Sigmoid colon (tissue), 7 donors: ENCODE measurements around the gene PRDM16. TPM values are rescaled to one million over a fixed set of nuclear protein-coding genes. Genes with fewer than 3 reads are reported as not detected.

Source experiments
- DNase-seq: peaks from one replicate; pipeline ENCODE4 v3.0.0-alpha.2; 2019
- H3K27ac ChIP-seq, 4 donors: fragments of 200-600 bp; sonication (generic); one replicate each; pipeline ENCODE4 v1.5.1; 2016 to 2019; ENCODE audit warnings: mild to moderate bottlenecking in 1 of 4
- H3K27me3 ChIP-seq, 3 donors: fragments of 200-600 bp; sonication (generic); one replicate each; pipeline ENCODE4 v1.5.1; 2019; ENCODE audit warnings: mild to moderate bottlenecking in 1 of 3
- H3K36me3 ChIP-seq, 4 donors: fragments of 200-600 bp; sonication (generic); one replicate each; pipeline ENCODE4 v1.5.1; 2016 to 2019
- H3K4me1 ChIP-seq, 4 donors: fragments of 200-600 bp; sonication (generic); one replicate each; pipeline ENCODE4 v1.5.1; 2017 to 2019
- H3K4me3 ChIP-seq, 4 donors: fragments of 200-600 bp; sonication (generic); one replicate each; pipeline ENCODE4 v1.5.1; 2017 to 2019; ENCODE audit warnings: mild to moderate bottlenecking in 2 of 4, moderate library complexity in 1 of 4
- H3K9me3 ChIP-seq, 4 donors: fragments of 200-600 bp in 3 of 4; sonication (generic) in 3 of 4; one replicate each; pipeline versions ENCODE4 v1.5.1 to v1.6.1; 2013 to 2019
- EP300 ChIP-seq, 4 donors: sonication (generic); formaldehyde crosslinking; IDR thresholded peaks; one replicate each; pipeline ENCODE4 v1.6.1; 2017; ENCODE audit warnings: antibody characterized with exemption in 4 of 4
- POLR2A ChIP-seq, 2 donors: fragments of 450-650 bp; IDR thresholded peaks; one replicate each; pipeline ENCODE4 v1.6.1; 2016; ENCODE audit warnings: antibody characterized with exemption in 2 of 2, mild to moderate bottlenecking in 2 of 2, moderate library complexity in 2 of 2
- POLR2AphosphoS5 ChIP-seq, 4 donors: sonication (generic); formaldehyde crosslinking; IDR thresholded peaks; one replicate each; pipeline ENCODE4 v1.6.1; 2017; ENCODE audit warnings: antibody characterized with exemption in 4 of 4
- WGBS, 2 donors: extraction: QIAGEN DNeasy Blood & Tissue Kit; methylation state at CpG; one replicate each; pipeline ENCODE4 v1.1.7; 2013; 5-methylcytosine and 5-hydroxymethylcytosine counted together
- intact Hi-C: fragments of 100-400 bp; cut with DNase I; formaldehyde crosslinking; loops from one replicate; pipeline ENCODE4 v1.15.1; 2023
- polyA plus RNA-seq, 3 donors: library from polyadenylated mRNA; stranded (reverse); fragments of 200-250 nt; gene quantifications; one replicate each; pipeline ENCODE4 v1.2.3, GENCODE V29; 2013
- total RNA-seq, 4 donors: library from RNA; depleted of rRNA; stranded (reverse); fragments of >200 nt; gene quantifications; one replicate each; pipeline ENCODE4 v1.1.0, GENCODE V29; 2016
- TF ChIP-seq, protein P1 (sequence below), 4 experiments: fragments of 450-650 bp in 3 of 4; fragments of 200-600 bp in 1 of 4; IDR thresholded peaks; one replicate each; pipeline ENCODE4 v1.5.1; 2016 to 2019; ENCODE audit warnings: antibody characterized with exemption in 4 of 4, mild to moderate bottlenecking in 3 of 4, moderate library complexity in 2 of 4
- donor health status: healthy with polysubstance abuse.
- donor health status: Bipolar disorder and iron deficiency.
- donor health status: healthy.

The PRDM16 gene
- total and polyA plus RNA-seq, 7 donors: under 0.01 to 1.7 (median 0.49) TPM

DNA sequence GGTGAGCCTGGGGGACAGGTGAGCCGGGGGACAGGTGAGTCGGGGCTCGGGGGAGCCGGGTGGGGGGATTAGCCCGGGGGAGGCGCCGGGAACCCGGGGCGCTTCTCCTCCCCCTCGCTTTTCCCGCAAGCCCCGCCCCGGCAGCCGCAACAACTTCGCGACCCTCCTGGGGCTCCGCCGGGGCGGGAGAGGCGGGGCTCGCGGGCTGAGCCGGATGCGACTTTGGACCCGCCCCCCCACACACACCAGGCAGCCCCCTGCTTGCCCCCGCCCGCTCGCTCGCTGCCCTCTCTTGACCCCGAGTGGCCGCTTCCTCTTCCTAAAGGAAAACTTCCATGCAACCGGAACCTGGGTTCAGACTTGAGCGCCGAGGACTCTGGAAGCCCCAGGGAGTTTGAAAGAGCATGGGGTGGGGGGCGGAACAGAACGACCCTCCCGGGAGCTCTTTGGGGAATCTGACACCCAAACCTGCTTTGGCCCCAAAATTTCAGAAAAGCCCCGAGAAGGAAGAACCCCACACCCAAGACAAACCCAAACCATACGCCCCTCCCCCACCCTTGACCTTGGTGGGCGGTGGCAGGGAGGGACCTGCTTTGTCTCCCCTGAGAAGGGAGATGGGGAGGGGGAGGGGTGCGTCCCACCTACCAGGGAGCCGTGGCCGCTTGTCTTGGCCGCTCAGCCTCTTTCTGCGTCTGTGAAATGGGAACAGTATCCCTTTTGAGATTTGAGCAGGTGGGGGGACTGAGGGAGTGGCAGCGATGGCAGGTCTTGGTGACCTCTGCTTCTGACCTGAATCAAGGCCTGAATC, 386.0 kb downstream of the PRDM16 start:
- 5 to 12% methylated on average over 46 of the region's 46 CpGs for WGBS, 2 donors
- H3K36me3 ChIP-seq: no peaks in the 10 kb centered on the region
- H3K27ac ChIP-seq: peak overlapping the region in 3 of 4 donors; percentile 4 to 50 (median 19)
- intact Hi-C loops: no loop called here
- no peaks in the 10 kb centered on the region for H3K9me3 ChIP-seq
- peak overlapping the region; percentile 9 to 48 (median 44) for H3K4me3 ChIP-seq
- no peak for DNase-seq
- no peak for TF ChIP-seq POLR2AphosphoS5 (IDR thresholded peaks at IDR 0.05)
- TF ChIP-seq POLR2A (IDR thresholded peaks at IDR 0.05): no peak
- TF ChIP-seq, protein P1, sequence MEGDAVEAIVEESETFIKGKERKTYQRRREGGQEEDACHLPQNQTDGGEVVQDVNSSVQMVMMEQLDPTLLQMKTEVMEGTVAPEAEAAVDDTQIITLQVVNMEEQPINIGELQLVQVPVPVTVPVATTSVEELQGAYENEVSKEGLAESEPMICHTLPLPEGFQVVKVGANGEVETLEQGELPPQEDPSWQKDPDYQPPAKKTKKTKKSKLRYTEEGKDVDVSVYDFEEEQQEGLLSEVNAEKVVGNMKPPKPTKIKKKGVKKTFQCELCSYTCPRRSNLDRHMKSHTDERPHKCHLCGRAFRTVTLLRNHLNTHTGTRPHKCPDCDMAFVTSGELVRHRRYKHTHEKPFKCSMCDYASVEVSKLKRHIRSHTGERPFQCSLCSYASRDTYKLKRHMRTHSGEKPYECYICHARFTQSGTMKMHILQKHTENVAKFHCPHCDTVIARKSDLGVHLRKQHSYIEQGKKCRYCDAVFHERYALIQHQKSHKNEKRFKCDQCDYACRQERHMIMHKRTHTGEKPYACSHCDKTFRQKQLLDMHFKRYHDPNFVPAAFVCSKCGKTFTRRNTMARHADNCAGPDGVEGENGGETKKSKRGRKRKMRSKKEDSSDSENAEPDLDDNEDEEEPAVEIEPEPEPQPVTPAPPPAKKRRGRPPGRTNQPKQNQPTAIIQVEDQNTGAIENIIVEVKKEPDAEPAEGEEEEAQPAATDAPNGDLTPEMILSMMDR (IDR thresholded peaks at IDR 0.05): no peak
- TF ChIP-seq EP300 (IDR thresholded peaks at IDR 0.05): no peak
- peaks cover 0 to 21% (median 16%) of the 10 kb centered on the region in 4 donors for H3K4me1 ChIP-seq
- H3K27me3 ChIP-seq: peaks cover 26 to 71% (median 46%) of the 10 kb centered on the region in 3 donors

DNA sequence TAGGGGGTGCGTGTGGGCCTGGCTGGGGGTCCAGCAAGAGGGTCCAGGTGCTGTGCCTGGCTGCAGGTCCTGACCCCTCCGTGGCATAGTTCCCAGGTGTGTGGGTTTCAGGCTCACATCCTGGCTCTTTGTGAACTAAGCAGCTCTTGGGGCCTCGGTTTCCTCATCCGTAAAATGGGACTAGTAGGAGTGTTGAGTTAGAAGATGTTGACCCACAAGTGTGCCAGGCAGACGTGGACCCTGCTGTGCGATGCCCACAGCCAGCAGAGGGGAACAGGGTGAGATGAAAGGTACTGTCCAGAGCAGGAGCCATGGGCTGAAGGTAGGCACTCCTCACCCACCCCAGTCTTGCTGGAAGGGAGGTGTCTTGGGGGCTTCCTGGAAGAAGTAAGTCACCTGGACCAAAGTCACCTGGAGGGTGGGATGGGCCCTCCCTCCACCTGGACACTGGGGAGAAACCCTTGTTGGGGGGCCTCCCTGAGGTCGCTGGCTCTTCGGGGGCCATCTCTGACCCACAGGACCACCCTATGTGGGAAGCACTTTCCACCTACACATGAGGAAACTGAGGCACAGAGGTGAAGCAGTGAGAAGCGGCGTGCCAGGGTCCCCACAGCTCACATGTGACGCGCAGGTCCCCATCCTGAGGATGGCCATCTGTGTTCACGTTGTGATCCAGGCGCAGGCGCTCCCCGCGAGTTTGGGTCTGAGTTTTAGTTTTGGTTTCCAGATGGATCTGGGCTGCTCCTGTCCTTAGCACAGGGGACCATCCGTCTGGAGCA, 386.9 kb downstream of the PRDM16 start:
- H3K4me1 ChIP-seq: peaks cover 0 to 21% (median 16%) of the 10 kb centered on the region in 4 donors
- H3K27ac ChIP-seq: no peak overlapping the region
- H3K4me3 ChIP-seq: no peak overlapping the region
- peaks cover 26 to 63% (median 46%) of the 10 kb centered on the region in 3 donors for H3K27me3 ChIP-seq
- no peaks in the 10 kb centered on the region for H3K9me3 ChIP-seq
- no peaks in the 10 kb centered on the region for H3K36me3 ChIP-seq
- intact Hi-C loops: no loop called here
- DNase-seq: no peak
- WGBS, 2 donors: 72 to 88% methylated on average over 18 of the region's 18 CpGs
- TF ChIP-seq, protein P1 (IDR thresholded peaks at IDR 0.05): no peak
- TF ChIP-seq POLR2AphosphoS5 (IDR thresholded peaks at IDR 0.05) (no peak), POLR2A (IDR thresholded peaks at IDR 0.05) (no peak), EP300 (IDR thresholded peaks at IDR 0.05) (no peak)

DNA sequence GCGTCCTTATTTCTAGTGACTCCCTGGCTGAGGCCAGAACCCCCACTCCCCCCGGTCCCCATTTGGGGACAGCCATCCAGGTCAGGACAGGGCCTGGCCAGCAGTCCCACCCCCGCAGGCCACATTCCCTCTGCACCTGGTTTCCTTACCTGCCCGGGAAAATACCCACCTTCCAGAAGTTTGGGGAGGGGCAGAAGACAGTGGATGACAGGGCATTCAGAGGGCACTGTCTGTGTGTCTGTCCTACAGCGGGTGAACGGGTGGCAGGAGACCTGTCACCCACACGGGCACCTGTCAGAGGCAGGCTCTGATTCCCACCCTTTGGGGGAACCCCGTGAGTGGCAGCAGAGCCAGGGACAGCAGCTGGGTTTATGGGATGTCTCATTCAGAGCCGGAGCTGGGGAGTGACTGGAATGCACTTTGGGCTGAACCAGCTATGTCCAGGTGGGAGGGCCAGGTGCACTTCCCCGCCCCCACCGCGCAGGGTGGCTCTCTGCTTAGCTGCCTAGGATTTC, 387.5 kb downstream of the PRDM16 start:
- no peak for TF ChIP-seq EP300 (IDR thresholded peaks at IDR 0.05)
- TF ChIP-seq, protein P1 (IDR thresholded peaks at IDR 0.05): no peak
- no peak for TF ChIP-seq POLR2AphosphoS5 (IDR thresholded peaks at IDR 0.05)
- TF ChIP-seq POLR2A (IDR thresholded peaks at IDR 0.05): no peak
- Histone ChIP-seq H3K4me1 (peaks cover 0 to 21% (median 16%) of the 10 kb centered on the region in 4 donors), H3K9me3 (no peaks in the 10 kb centered on the region), H3K36me3 (no peaks in the 10 kb centered on the region), H3K27ac (no peak overlapping the region), H3K4me3 (no peak overlapping the region), H3K27me3 (peaks cover 26 to 57% (median 46%) of the 10 kb centered on the region in 3 donors)
- intact Hi-C loops: no loop called here
- 27 to 76% methylated on average over 12 of the region's 12 CpGs for WGBS, 2 donors
- no peak for DNase-seq

DNA sequence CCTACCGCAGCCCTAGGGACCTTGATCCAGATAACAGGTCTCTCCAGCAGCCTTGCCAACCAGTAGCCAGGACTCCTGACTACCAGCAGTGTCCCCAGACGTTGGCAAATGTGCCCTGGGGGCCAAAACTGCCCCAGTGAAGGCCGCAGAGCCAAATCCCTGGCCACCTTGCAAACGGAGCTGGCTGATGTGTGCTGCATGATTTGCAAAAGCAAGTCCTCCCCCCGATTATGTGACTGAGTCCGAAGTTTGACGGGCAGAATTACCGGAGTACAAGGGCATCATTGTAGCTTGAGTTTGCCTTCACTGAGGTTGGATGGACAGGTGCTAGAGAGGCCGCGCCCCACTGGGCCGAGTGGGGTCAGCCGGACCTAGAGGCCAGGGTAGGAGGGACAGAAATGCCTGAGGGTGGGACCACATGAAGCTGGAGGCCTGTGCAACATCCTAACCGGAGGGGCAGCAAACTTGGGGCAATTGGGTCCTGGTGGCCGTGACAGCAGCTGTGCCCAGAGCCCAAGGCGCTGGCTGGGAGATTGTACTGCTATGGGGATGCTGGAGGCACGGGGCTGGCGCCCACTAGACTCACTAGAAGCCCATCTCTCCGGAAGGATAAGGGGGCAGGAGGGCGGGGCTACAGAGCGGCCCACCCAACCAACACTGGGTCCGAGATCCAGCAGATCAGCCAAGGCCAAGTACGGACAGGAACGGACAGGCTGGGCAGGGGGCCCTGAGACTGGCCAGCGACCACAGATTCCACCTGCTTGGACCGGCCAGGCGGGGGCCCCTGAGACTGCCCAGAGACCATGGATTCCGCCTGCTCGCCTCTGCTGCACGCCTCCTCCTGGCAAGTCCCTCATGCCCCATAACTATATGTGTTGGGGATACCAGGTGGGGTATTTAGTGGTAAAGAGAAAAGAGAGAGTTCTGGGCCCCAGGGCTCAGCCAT, 388.2 kb downstream of the PRDM16 start:
- 56 to 80% methylated on average over 29 of the region's 29 CpGs for WGBS, 2 donors

More for the DNA sequence above, 388.2 kb downstream of the PRDM16 start:
- H3K27me3 ChIP-seq: peaks cover 26 to 50% (median 39%) of the 10 kb centered on the region in 3 donors
- DNase-seq: no peak
- H3K4me1 ChIP-seq: peaks cover 0 to 21% (median 16%) of the 10 kb centered on the region in 4 donors
- H3K36me3 ChIP-seq: no peaks in the 10 kb centered on the region
- intact Hi-C loops: no loop called here
- no peak overlapping the region for H3K4me3 ChIP-seq
- H3K27ac ChIP-seq: no peak overlapping the region
- no peaks in the 10 kb centered on the region for H3K9me3 ChIP-seq
- TF ChIP-seq, protein P1 (IDR thresholded peaks at IDR 0.05): no peak
- TF ChIP-seq POLR2A (IDR thresholded peaks at IDR 0.05) (no peak), EP300 (IDR thresholded peaks at IDR 0.05) (no peak), POLR2AphosphoS5 (IDR thresholded peaks at IDR 0.05) (no peak)
